H1 (cell line): Measurements from ENCODE around the gene CCDC137. TPM values are rescaled to one million over a fixed set of nuclear protein-coding genes. Genes with fewer than 3 reads are reported as not detected.

Source experiments
- BRCA1 ChIP-seq: IDR thresholded peaks from 2 replicates; pipeline ENCODE4 v1.6.1; 2012; ENCODE audit warnings: low read depth, low read length, improper control_type of control experiment
- CEBPB ChIP-seq: IDR thresholded peaks from 2 replicates; pipeline ENCODE4 v1.6.1; 2012; ENCODE audit warnings: low read depth, low read length
- CTCF ChIP-seq, 3 experiments: IDR thresholded peaks; 1 replicate in 2 of 3; 2 replicates in 1 of 3; pipeline versions ENCODE4 v1.5.1 to v1.6.1; 2011; ENCODE audit warnings: low read length in 3 of 3, mild to moderate bottlenecking in 3 of 3, inconsistent platforms in 2 of 3, low read depth in 1 of 3, moderate library complexity in 1 of 3; ENCODE audit not compliant: insufficient read depth in 1 of 3; ENCODE audit errors: control extremely low read depth in 1 of 3
- NANOG ChIP-seq: IDR thresholded peaks from 2 replicates; pipeline ENCODE4 v1.6.1; 2011; ENCODE audit warnings: low read length, low read depth, mild to moderate bottlenecking, inconsistent platforms; ENCODE audit not compliant: insufficient read depth, poor library complexity, severe bottlenecking
- SUZ12 ChIP-seq: fragments of 200-600 bp; sonication (generic); IDR thresholded peaks from 2 replicates; pipeline ENCODE4 v1.6.1; 2012; ENCODE audit warnings: mild to moderate bottlenecking, inconsistent platforms, low read length, moderate library complexity, mixed read lengths
- TCF12 ChIP-seq: IDR thresholded peaks from 2 replicates; pipeline ENCODE4 v1.6.1; 2011; ENCODE audit warnings: low read depth, mild to moderate bottlenecking, low read length
- polyA plus RNA-seq, 7 experiments: library from polyadenylated mRNA; depleted of rRNA in 3 of 7; stranded (reverse) in 5 of 7; unstranded in 2 of 7; fragments of >200 nt in 5 of 7; fragments of 200-250 nt in 2 of 7; gene quantifications; 1 replicate in 5 of 7; 2 replicates in 1 of 7; 4 replicates in 1 of 7; pipeline versions ENCODE4 v1.2.1 to v1.2.3, GENCODE V29; 2011 to 2013; ENCODE audit warnings: missing spikeins in 2 of 7, mixed read lengths in 2 of 7
- total RNA-seq: library from RNA; stranded (reverse); fragmentation: NEBNext Ultra II Directional; extraction: Animal tissue kit (Norgen Biotek cat#: 25700); gene quantifications from 2 replicates; pipeline ENCODE4 v1.2.1, GENCODE V29; 2021

Gene CCDC137
- total and polyA plus RNA-seq, 2 of the 8 experiments (the other 6 are each of a cell fraction or from before 2014, with no cell fraction given) = 17.6 to 38.6 TPM

- no peak for TF ChIP-seq CTCF (IDR thresholded peaks at IDR 0.05; ENCODE audit: control extremely low read depth in 1 of 3, insufficient read depth in 1 of 3, low read depth in 1 of 3, low read length in 3 of 3)
- no peak for TF ChIP-seq CEBPB
- no peak for TF ChIP-seq TCF12
- TF ChIP-seq BRCA1 = no peak
- no peak for TF ChIP-seq NANOG
- TF ChIP-seq SUZ12 = no peak
Measured at GRCh38 chr17:81691608-81692007, 25.1 kb downstream of the CCDC137 start (continued).
